ENCODE data around the gene SIRPA. TPM values are rescaled to one million over a fixed set of nuclear protein-coding genes. Genes with fewer than 3 reads are reported as not detected.
"Not testable (repeated sequence)": the region's sequence is repeated elsewhere in the genome, so short reads cannot be mapped to it uniquely, and the experiment has no call there.

SIRPA gene
- total RNA-seq, 1 donor from 2014 or later = 20.9 TPM

DNA sequence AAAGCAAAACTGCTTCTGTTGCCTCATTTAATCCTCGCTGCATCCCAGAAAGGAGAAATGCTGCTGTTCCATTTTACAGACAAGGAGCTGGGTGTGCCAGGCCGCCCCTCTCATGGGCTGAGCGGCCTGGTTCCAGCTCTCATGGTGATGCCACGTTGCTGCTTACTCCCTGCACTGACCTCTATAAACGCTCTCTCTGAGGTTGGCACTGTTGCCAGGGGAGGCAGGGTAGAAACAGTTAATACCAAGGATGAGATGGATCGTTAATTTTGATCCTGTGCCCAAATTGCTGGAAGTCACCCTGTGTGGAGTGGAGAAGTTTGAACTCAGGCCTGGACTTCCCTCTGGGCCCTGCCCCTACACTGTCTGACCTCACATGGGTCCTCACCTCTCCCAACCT lies 25.6 kb downstream of the SIRPA start:
- intact Hi-C loops (cut with DNase I) = no loop called here
- ATAC-seq (no peak), DNase-seq (ENCODE audit: missing footprints) (no peak)

DNA sequence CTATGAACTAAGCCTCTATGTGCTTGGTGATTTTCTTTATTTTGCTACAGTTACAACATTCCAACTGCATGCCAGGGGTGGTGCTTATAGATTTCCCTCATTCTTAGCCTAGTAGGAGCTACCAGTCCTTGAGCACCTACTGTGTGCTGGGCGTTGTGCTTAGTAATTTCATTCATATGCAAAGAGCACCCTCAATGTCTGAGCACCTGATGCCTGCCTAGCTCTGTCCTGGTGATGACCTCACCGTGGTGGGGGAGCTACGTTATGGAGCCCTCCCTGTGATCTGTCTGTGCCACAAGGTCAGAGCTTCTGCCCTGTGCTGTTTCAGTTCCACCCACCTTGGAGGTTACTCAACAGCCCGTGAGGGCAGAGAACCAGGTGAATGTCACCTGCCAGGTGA lies 26.8 kb downstream of the SIRPA start:
- ATAC-seq; DNase-seq (ENCODE audit: missing footprints); intact Hi-C loops (cut with DNase I): not testable (repeated sequence)

- DNase-seq (ENCODE audit: missing footprints) (no peak), ATAC-seq (no peak)
- intact Hi-C loops (cut with DNase I) = no loop called here
Observed at GRCh38 chr20:1922786-1923185, 27.6 kb downstream of the SIRPA start.

GRCh38 chr20:1924910-1925861 lies 30.0 kb downstream of the SIRPA start:
- no peak for DNase-seq (ENCODE audit: missing footprints)
- intact Hi-C loops (cut with DNase I) = no loop called here
- ATAC-seq = no peak

- intact Hi-C loops (cut with DNase I) = no loop called here
- DNase-seq (ENCODE audit: missing footprints) = no peak
- ATAC-seq = no peak
Observed at GRCh38 chr20:1926237-1926636, 31.0 kb downstream of the SIRPA start.

- intact Hi-C loops (cut with DNase I) = no loop called here
- DNase-seq (ENCODE audit: missing footprints) (no peak), ATAC-seq (no peak)
Observed at GRCh38 chr20:1927217-1927616, 32.0 kb downstream of the SIRPA start.

DNA sequence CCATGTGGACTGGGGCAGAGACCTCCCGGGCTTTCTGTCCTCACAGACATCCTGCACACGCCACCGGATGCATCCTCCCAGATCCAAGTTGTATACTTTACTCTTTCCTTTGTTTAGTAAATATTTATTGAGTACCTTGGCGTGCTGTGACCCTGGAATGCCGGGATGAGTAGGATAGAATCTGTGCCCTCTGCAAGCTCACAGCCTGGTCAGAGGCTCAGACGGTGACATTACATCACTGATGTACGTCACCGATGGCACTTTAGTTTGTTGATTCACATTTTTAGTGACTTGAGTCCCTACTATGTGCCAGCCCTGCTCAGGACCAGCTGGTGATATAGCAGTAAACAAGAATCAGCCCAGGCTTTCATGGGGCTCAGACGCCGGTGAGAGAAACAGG lies 32.9 kb downstream of the SIRPA start:
- DNase-seq (ENCODE audit: missing footprints) (no peak), ATAC-seq (no peak)
- intact Hi-C loops (cut with DNase I) = no loop called here

DNA sequence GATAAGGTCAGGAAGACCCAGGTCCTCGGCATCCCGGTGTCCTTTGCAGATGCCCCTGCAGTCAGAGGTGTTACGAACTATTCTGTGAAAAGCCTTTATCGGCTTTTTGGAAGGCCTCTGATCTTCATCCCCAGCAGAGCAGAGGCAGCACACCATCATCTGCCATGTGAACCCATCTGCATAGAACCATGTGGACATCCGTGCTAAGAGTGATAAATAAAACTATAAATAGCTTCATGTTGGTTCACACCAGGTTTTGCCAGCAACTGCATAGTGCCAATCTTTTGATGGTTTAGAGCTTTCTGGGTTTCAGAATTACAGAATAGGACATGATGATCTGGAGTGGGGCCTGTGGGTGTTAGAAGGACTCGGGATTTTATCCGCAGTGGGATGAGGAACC lies 33.6 kb downstream of the SIRPA start:
- intact Hi-C loops (cut with DNase I) = no loop called here
- DNase-seq (ENCODE audit: missing footprints) (no peak), ATAC-seq (no peak)

- no peak for ATAC-seq
- intact Hi-C loops (cut with DNase I) = no loop called here
- no peak for DNase-seq (ENCODE audit: missing footprints)
Observed at GRCh38 chr20:1929460-1929859, 34.3 kb downstream of the SIRPA start.

- DNase-seq (ENCODE audit: missing footprints) (no peak), ATAC-seq (no peak)
- intact Hi-C loops (cut with DNase I) = loop anchor here (5.0 to 10.0 kb wide), 3 partner anchors 33 to 215 kb away; partner anchors contain the start of gene SIRPA
Observed at GRCh38 chr20:1930165-1930564, 35.0 kb downstream of the SIRPA start.

DNA sequence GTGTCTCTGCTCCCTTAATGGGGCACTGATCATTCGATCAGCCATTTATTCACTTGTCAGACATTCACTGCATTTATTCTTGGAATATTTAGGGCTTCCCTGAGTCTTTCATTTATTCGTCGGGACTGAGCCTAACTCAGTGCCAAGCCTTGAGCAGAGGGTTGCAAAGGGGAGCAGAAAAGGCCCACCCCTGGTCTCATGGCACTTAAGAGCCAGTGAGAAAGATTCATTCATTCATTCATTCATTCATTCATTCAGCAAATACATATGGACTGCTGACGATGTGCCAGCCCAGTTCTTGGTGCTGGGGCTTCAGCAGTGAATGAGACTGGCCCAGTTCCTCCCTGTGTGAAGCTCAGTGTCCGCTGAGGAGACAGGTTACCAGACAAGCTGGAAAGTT lies 36.6 kb downstream of the SIRPA start:
- DNase-seq (ENCODE audit: missing footprints) = no peak
- intact Hi-C loops (cut with DNase I) = loop anchor here (5.0 to 10.0 kb wide), 3 partner anchors 35 to 213 kb away; partner anchors contain the start of gene SIRPA
- no peak for ATAC-seq

GRCh38 chr20:1932971-1933370 lies 37.8 kb downstream of the SIRPA start:
- ATAC-seq (no peak), DNase-seq (ENCODE audit: missing footprints) (no peak)
- intact Hi-C loops (cut with DNase I) = loop anchor here (5.0 to 10.0 kb wide), 3 partner anchors 36 to 212 kb away; partner anchors contain the start of gene SIRPA

DNA sequence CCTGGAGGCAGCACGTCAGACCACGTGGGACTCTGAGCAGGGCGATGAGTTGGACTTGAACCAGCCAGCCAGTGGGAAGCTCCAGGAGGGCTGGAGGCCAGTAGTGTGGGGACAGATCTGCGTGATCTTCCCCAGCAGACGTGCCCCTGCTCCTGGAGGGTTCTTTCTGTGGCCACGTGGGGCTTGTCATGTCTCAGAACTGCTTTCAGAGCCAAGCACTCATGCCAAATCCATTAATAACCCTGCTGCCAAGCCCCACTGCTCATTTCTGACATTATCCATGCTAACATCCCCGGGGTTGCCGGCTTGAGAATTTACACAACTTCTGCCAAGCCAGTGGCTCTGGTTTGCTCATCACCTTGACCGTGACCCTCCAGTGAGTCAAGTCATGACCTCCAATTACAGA lies 38.3 kb downstream of the SIRPA start:
- peak; percentile 86 for DNase-seq (ENCODE audit: missing footprints)
- peak; percentile 74 for ATAC-seq
- intact Hi-C loops (cut with DNase I) = loop anchor here (5.0 to 10.0 kb wide), 3 partner anchors 36 to 211 kb away; partner anchors contain the start of gene SIRPA

- intact Hi-C loops (cut with DNase I) = loop anchor here (5.0 to 10.0 kb wide), 3 partner anchors 37 to 211 kb away; partner anchors contain the start of gene SIRPA
- ATAC-seq = peak; percentile 62
Observed at GRCh38 chr20:1934156-1934555, 38.9 kb downstream of the SIRPA start.

GRCh38 chr20:1934721-1935573 lies 39.7 kb downstream of the SIRPA start:
- DNase-seq (ENCODE audit: missing footprints) = peak; percentile 89
- intact Hi-C loops (cut with DNase I) = loop anchor here (5.0 to 10.0 kb wide), 3 partner anchors 38 to 210 kb away; partner anchors contain the start of gene SIRPA
- ATAC-seq = peak; percentile 81

More at GRCh38 chr20:1934156-1934555, 38.9 kb downstream of the SIRPA start:
- no peak for DNase-seq (ENCODE audit: missing footprints)

DNA sequence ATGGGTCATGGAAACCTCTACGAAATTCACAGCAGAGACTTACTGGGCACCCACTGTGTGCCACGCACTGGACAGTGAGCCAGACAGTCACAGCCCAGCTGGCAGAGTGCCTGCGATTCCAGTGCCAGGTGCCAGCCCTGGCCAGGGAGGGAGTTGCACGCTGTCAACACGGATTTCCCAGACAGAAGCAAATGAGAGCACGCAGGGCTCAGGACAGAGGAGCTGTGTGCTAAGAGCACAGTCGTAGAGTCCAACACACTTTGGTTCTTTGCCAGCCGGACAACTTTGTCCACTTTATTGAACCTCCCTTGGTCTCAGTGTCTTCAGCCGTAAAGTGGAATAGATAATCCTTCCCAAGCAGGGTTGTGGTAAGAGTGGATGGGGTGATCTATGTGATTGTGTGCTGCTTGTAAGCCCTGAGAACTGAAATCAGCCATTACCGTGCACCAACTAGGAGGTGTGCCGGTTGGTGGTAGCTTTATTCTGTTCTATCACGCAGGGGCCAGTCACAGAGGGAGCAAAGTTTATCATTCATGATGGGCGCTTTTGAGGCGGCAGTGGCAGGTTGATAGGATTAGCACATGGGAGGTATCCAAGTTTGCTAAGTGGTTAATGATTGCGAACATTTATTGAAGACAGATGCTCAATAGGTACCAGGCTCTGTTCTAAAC lies 40.6 kb downstream of the SIRPA start:
- intact Hi-C loops (cut with DNase I) = loop anchor here (10.0 kb wide), 1 partner anchor 209 kb away; no protein-coding TSS in a partner anchor
- peak; percentile 76 for DNase-seq (ENCODE audit: missing footprints)
- ATAC-seq = peak; percentile 66

DNA sequence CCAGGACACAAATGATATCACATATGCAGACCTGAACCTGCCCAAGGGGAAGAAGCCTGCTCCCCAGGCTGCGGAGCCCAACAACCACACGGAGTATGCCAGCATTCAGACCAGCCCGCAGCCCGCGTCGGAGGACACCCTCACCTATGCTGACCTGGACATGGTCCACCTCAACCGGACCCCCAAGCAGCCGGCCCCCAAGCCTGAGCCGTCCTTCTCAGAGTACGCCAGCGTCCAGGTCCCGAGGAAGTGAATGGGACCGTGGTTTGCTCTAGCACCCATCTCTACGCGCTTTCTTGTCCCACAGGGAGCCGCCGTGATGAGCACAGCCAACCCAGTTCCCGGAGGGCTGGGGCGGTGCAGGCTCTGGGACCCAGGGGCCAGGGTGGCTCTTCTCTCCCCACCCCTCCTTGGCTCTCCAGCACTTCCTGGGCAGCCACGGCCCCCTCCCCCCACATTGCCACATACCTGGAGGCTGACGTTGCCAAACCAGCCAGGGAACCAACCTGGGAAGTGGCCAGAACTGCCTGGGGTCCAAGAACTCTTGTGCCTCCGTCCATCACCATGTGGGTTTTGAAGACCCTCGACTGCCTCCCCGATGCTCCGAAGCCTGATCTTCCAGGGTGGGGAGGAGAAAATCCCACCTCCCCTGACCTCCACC lies 42.2 kb downstream of the SIRPA start:
- ATAC-seq = no peak
- intact Hi-C loops (cut with DNase I) = loop anchor here (10.0 kb wide), 1 partner anchor 207 kb away; no protein-coding TSS in a partner anchor
- DNase-seq (ENCODE audit: missing footprints) = no peak

Measured in Right ventricle myocardium inferior (tissue), 1 donor.